Measurements from ENCODE around the gene DSG2.

Gene DSG2

DNA sequence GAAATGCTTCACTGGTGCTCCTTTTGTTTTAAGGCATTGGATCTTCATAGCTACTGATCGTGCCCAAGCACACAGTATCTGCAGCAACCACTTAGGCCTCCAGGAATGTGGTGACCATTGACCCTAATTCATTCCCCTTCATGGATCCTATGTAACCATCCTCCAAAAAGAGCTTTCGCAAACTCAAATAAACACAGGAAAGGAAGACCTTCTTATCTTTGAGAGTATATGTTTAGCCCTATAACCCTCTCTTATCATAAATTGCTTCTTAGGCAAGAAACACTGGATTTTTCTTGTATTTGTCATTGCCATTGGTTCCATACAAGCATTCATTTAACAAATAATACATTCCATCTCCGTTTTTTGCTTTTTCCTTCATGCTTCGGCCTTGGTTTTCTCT lies 89.6 kb downstream of the DSG2 start:
- DNase-seq, result no peak

DNA sequence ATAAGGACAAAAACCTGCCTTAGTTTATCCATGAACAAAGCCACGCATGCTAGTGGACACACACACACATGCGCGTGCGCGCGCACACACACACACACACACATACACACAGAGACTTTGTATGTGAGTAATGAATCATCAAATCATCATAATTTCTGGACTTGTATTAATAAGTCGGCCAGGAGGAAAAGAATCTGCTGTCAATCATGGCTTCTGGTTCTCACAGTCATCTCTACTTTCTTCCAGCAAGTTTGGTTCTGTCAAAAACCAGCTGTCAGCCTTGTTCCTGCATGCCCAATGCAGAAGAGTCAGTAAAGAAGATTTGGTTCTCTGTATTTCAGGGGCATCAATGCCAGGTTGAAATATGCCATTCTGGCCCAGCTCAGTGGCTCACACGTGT lies 92.6 kb downstream of the DSG2 start:
- no peak for DNase-seq

DNA sequence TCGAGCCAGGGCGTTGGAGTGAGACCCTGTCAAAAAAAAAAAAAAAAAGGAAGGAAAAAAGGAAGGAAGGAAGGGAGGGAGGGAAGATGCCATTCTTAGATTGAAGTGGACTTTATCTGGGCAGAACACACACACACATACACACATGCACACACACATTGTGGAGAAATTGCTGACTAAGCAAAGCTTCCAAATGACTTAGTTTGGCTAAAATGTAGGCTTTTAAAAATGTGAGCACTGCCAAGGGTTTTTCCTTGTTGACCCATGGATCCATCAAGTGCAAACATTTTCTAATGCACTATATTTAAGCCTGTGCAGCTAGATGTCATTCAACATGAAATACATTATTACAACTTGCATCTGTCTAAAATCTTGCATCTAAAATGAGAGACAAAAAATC lies 93.1 kb downstream of the DSG2 start:
- no peak for DNase-seq

DNA sequence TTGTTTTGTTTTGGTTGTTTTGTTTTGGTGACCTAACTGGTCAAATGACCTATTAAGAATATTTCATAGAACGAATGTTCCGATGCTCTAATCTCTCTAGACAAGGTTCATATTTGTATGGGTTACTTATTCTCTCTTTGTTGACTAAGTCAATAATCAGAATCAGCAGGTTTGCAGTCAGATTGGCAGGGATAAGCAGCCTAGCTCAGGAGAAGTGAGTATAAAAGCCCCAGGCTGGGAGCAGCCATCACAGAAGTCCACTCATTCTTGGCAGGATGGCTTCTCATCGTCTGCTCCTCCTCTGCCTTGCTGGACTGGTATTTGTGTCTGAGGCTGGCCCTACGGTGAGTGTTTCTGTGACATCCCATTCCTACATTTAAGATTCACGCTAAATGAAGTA lies 93.7 kb downstream of the DSG2 start, which contains the start of gene TTR:
Gene TTR, plus strand, starts transcription at position 250 of the 400 bp plus-strand sequence. Its CDS starts 26 bp downstream, at position 276.
- no peak for DNase-seq

DNA sequence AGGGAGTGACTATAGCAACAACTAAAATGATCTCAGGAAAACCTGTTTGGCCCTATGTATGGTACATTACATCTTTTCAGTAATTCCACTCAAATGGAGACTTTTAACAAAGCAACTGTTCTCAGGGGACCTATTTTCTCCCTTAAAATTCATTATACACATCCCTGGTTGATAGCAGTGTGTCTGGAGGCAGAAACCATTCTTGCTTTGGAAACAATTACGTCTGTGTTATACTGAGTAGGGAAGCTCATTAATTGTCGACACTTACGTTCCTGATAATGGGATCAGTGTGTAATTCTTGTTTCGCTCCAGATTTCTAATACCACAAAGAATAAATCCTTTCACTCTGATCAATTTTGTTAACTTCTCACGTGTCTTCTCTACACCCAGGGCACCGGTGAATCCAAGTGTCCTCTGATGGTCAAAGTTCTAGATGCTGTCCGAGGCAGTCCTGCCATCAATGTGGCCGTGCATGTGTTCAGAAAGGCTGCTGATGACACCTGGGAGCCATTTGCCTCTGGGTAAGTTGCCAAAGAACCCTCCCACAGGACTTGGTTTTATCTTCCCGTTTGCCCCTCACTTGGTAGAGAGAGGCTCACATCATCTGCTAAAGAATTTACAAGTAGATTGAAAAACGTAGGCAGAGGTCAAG lies 94.7 kb downstream of the DSG2 start:
- no peak for DNase-seq

DNA sequence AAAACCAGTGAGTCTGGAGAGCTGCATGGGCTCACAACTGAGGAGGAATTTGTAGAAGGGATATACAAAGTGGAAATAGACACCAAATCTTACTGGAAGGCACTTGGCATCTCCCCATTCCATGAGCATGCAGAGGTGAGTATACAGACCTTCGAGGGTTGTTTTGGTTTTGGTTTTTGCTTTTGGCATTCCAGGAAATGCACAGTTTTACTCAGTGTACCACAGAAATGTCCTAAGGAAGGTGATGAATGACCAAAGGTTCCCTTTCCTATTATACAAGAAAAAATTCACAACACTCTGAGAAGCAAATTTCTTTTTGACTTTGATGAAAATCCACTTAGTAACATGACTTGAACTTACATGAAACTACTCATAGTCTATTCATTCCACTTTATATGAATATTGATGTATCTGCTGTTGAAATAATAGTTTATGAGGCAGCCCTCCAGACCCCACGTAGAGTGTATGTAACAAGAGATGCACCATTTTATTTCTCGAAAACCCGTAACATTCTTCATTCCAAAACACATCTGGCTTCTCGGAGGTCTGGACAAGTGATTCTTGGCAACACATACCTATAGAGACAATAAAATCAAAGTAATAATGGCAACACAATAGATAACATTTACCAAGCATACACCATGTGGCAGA lies 97.3 kb downstream of the DSG2 start:
- DNase-seq, result no peak

DNA sequence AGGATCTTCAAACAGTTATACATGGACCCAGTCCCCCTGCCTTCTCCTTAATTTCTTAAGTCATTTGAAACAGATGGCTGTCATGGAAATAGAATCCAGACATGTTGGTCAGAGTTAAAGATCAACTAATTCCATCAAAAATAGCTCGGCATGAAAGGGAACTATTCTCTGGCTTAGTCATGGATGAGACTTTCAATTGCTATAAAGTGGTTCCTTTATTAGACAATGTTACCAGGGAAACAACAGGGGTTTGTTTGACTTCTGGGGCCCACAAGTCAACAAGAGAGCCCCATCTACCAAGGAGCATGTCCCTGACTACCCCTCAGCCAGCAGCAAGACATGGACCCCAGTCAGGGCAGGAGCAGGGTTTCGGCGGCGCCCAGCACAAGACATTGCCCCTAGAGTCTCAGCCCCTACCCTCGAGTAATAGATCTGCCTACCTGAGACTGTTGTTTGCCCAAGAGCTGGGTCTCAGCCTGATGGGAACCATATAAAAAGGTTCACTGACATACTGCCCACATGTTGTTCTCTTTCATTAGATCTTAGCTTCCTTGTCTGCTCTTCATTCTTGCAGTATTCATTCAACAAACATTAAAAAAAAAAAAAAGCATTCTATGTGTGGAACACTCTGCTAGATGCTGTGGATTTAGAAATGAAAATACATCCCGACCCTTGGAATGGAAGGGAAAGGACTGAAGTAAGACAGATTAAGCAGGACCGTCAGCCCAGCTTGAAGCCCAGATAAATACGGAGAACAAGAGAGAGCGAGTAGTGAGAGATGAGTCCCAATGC lies 98.3 kb downstream of the DSG2 start:
- no peak for DNase-seq

DNA sequence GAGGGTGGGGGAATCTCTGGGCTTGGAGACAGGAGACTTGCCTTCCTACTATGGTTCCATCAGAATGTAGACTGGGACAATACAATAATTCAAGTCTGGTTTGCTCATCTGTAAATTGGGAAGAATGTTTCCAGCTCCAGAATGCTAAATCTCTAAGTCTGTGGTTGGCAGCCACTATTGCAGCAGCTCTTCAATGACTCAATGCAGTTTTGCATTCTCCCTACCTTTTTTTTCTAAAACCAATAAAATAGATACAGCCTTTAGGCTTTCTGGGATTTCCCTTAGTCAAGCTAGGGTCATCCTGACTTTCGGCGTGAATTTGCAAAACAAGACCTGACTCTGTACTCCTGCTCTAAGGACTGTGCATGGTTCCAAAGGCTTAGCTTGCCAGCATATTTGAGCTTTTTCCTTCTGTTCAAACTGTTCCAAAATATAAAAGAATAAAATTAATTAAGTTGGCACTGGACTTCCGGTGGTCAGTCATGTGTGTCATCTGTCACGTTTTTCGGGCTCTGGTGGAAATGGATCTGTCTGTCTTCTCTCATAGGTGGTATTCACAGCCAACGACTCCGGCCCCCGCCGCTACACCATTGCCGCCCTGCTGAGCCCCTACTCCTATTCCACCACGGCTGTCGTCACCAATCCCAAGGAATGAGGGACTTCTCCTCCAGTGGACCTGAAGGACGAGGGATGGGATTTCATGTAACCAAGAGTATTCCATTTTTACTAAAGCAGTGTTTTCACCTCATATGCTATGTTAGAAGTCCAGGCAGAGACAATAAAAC lies 100.2 kb downstream of the DSG2 start:
- no peak for DNase-seq
